ENCODE results near the gene COX14. TPM values are rescaled to one million over a fixed set of nuclear protein-coding genes. Genes with fewer than 3 reads are reported as not detected.

Gene COX14
- 70.9 to 74.5 TPM (median 72.4 TPM) in 5 replicates for total RNA-seq (2022; extraction: Qiagen RNA extraction)

DNA sequence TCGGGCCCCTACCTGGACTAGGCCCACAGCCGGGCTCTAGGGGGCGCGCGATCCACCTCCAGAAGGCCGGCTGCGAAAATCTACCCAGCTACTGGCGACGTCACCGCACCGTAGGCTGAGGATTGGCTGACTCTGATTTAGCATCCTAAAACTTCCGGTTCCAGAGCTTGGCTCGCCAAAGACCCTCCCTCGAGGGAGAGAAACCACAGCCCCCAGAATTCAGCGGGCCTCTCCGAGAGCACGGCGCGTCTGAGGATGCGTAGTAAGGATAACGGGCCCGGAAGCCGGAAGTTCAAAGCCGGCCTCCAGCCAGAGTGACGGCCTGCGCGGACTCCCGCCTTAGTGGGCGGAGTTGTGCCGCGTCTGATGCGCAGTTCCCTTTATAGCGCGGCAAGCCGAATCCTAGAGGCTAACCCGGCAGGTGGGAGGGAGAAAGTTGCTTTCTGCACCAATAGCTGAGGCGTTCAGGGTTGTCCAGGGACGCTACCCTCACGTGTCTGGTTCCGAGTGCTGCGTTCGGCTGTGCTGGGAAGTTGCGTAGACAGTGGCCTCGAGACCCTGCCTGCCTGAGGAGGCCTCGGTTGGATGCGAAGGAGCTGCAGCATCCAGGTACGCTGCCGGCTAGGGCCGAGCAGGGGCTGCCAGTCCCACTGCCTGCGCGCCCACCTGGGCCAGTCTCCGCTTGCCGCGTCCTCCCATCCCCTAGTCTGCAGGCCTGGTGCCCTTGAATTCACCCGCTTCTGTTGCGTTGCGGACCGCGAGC lies at the start of gene COX14:
Gene COX14 (plus strand): TSS at position 544 of the 763 bp plus-strand sequence. CDS start 7,808 bp downstream, outside the sequence.

GRCh38 chr12:50084775-50085614 lies 27.0 kb upstream of the COX14 start, which contains the start of gene SMARCD1:
Gene SMARCD1, plus strand, starts transcription at chr12:50085342. Its CDS starts 28 bp downstream, at chr12:50085370.

GRCh38 chr12:50103767-50104321 lies 8.2 kb upstream of the COX14 start, which contains the start of gene GPD1:
Gene GPD1, plus strand, starts transcription at chr12:50104008. Its CDS starts 43 bp downstream, at chr12:50104051.

DNA sequence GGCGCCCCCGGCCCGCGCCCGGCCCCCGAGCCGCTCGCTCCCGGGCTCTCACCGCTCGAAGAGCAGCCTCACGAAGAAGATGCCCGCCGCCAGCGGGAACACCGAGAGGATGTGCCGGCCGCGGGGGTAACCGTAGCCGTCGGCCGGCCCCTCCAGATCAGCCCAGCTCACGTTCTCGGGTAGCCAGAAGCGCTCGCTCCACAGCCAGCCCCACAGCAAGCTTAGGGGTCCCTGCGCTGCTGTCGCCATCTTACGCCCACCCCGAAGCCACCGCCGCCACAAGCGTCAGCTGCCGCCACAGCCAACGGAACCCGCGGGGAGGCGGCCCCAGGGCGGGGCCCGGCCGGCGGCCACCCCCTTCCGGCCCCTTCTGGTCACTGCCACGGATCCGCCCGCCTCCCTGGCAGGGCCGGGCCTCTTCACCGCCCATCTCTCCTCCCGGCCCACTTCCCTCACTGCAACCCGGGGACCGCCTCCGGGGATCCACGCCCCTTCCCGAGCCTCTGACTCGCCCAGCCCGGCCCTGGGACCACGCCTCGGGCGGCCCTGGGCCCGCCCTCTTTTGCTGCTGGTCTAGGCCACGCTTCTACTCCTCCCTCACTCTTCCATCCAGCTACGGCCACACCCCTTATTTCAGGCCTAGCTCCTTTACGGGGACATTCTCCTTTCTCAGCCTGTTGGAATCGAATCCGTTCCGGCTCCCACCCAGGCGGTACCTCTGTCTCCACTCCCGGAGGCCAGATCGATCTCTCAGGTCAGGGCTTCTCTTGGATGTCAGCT lies 55.2 kb downstream of the COX14 start, which contains the start of gene CERS5:
Gene CERS5 (minus strand): TSS at position 321 of the 780 bp plus-strand sequence. CDS start 72 bp downstream, at position 249.

Other genes with a start within 250 kb of the COX14 start
- not detected in 5 replicates for gene FAIM2, start 208.3 kb upstream of the COX14 start, total RNA-seq (2022; extraction: Qiagen RNA extraction)
- gene AQP2, start 161.5 kb upstream of the COX14 start, total RNA-seq (2022; extraction: Qiagen RNA extraction), result not detected in 5 replicates
- not detected in 5 replicates for gene AQP5, start 150.4 kb upstream of the COX14 start, total RNA-seq (2022; extraction: Qiagen RNA extraction)
- gene AQP6, start 139.3 kb upstream of the COX14 start, total RNA-seq (2022; extraction: Qiagen RNA extraction), result 0.11 TPM in 1 of 5 replicates, not detected in the others
- 70.3 to 82.6 TPM (median 78.4 TPM) in 5 replicates for gene RACGAP1, start 86.7 kb upstream of the COX14 start, total RNA-seq (2022; extraction: Qiagen RNA extraction)
- 5.0 to 6.3 TPM (median 5.3 TPM) in 5 replicates for gene ASIC1, start 54.6 kb upstream of the COX14 start, total RNA-seq (2022; extraction: Qiagen RNA extraction)
- gene SMARCD1, start 26.9 kb upstream of the COX14 start, total RNA-seq (2022; extraction: Qiagen RNA extraction), result 63.3 to 72.2 TPM (median 65.3 TPM) in 5 replicates
- 0.14 to 0.30 TPM (median 0.18 TPM) in 5 replicates for gene GPD1, start 8.2 kb upstream of the COX14 start, total RNA-seq (2022; extraction: Qiagen RNA extraction)
- 26.7 to 28.9 TPM (median 27.7 TPM) in 5 replicates for gene CERS5, start 55.1 kb downstream of the COX14 start, total RNA-seq (2022; extraction: Qiagen RNA extraction)
- 5.2 to 7.8 TPM (median 6.2 TPM) in 5 replicates for gene LIMA1, start 171.3 kb downstream of the COX14 start, total RNA-seq (2022; extraction: Qiagen RNA extraction)